GM23248 (cell line): ENCODE results near the gene PZP. TPM values are rescaled to one million over a fixed set of nuclear protein-coding genes. Genes with fewer than 3 reads are reported as not detected.

Experiments
- DNase-seq: peaks from one replicate; pipeline ENCODE4 v3.0.0-alpha.2; 2015
- H2AFZ ChIP-seq: fragments of 200-600 bp; sonication (generic); 2 replicates; pipeline ENCODE4 v1.6.1; 2016; ENCODE audit warnings: antibody characterized with exemption
- H3F3A ChIP-seq: fragments of 200-600 bp; sonication (generic); 2 replicates; pipeline ENCODE4 v1.6.1; 2016; ENCODE audit warnings: mild to moderate bottlenecking, antibody characterized with exemption, mixed run types; ENCODE audit not compliant: insufficient read depth
- H3K27ac ChIP-seq: fragments of 200-600 bp; sonication (generic); 2 replicates; pipeline ENCODE4 v1.5.1; 2016; ENCODE audit warnings: mild to moderate bottlenecking
- H3K27me3 ChIP-seq: fragments of 200-600 bp; sonication (generic); replicated peaks from 2 replicates; pipeline ENCODE4 v1.6.1; 2016; ENCODE audit warnings: mild to moderate bottlenecking; ENCODE audit not compliant: insufficient read depth
- H3K36me3 ChIP-seq: fragments of 200-600 bp; sonication (generic); 2 replicates; pipeline ENCODE4 v1.6.1; 2016; ENCODE audit warnings: low read depth, mild to moderate bottlenecking
- H3K4me1 ChIP-seq: fragments of 200-600 bp; sonication (generic); 2 replicates; pipeline ENCODE4 v1.6.1; 2016; ENCODE audit warnings: mild to moderate bottlenecking; ENCODE audit not compliant: insufficient read depth
- H3K4me2 ChIP-seq: fragments of 200-600 bp; sonication (generic); one replicate; pipeline ENCODE4 v1.6.1; 2016; ENCODE audit warnings: mild to moderate bottlenecking; ENCODE audit not compliant: unreplicated experiment
- H3K4me3 ChIP-seq: fragments of 200-600 bp; sonication (generic); 2 replicates; pipeline ENCODE4 v1.5.1; 2016; ENCODE audit warnings: mild to moderate bottlenecking
- H3K79me2 ChIP-seq: fragments of 200-600 bp; sonication (generic); 2 replicates; pipeline ENCODE4 v1.6.1; 2016; ENCODE audit warnings: mild to moderate bottlenecking; ENCODE audit not compliant: insufficient read depth
- H3K9ac ChIP-seq: fragments of 200-600 bp; sonication (generic); 2 replicates; pipeline ENCODE4 v1.6.1; 2016; ENCODE audit warnings: mild to moderate bottlenecking
- H3K9me2 ChIP-seq: fragments of 200-600 bp; sonication (generic); 2 replicates; pipeline ENCODE4 v1.6.1; 2016; ENCODE audit warnings: mixed run types, mild to moderate bottlenecking, moderate library complexity; ENCODE audit not compliant: insufficient read depth
- H3K9me3 ChIP-seq: fragments of 200-600 bp; sonication (generic); one replicate; pipeline ENCODE4 v1.6.1; 2017; ENCODE audit warnings: low read depth
- H4K20me1 ChIP-seq: fragments of 200-600 bp; sonication (generic); 2 replicates; pipeline ENCODE4 v1.6.0; 2016; ENCODE audit not compliant: insufficient read depth
- EZH2 ChIP-seq: fragments of 200-600 bp; sonication (generic); IDR thresholded peaks from 2 replicates; pipeline ENCODE4 v1.6.1; 2018; ENCODE audit warnings: antibody characterized with exemption, mild to moderate bottlenecking; ENCODE audit not compliant: insufficient read depth, poor library complexity, severe bottlenecking
- EZH2phosphoT487 ChIP-seq: fragments of 200-600 bp; sonication (generic); IDR thresholded peaks from 2 replicates; pipeline ENCODE4 v1.6.1; 2018; ENCODE audit warnings: antibody characterized with exemption, moderate library complexity, mild to moderate bottlenecking, low read depth; ENCODE audit not compliant: insufficient read depth
- WGBS, 2 experiments: methylation state at CpG; one replicate each; pipeline ENCODE4 v1.1.6; 2015 to 2017; ENCODE audit warnings: low lambda C conversion rate in 2 of 2, low coverage in 1 of 2; ENCODE audit errors: missing lambda C conversion rate in 2 of 2; 5-methylcytosine and 5-hydroxymethylcytosine counted together
- in situ Hi-C: fragments of 300-500 bp; cut with MboI; formaldehyde crosslinking; loops from 2 replicates; pipeline ENCODE4 v1.15.0; 2020
- polyA plus RNA-seq: library from polyadenylated mRNA; unstranded; fragments of >200 nt; fragmentation: Nextera tagmentation; extraction: Ambion mirVana; gene quantifications from 2 replicates; pipeline ENCODE4 v1.2.1, GENCODE V29; 2016
- total RNA-seq: library from RNA; depleted of rRNA; stranded (reverse); fragments of >200 nt; shearing (Covaris generic); gene quantifications from 2 replicates; pipeline ENCODE4 v1.2.3, GENCODE V29; 2014

PZP gene
- total and polyA plus RNA-seq, 2 experiments from 2014 or later, result not detected

- no peak for TF ChIP-seq EZH2
- no peak for TF ChIP-seq EZH2phosphoT487
- in situ Hi-C loops, result no loop called here
- 46 to 48% methylated on average over 11 of the region's 11 CpGs for WGBS, 2 experiments
Observed at GRCh38 chr12:9106610-9107541, 101.3 kb downstream of the PZP start.

GRCh38 chr12:9106067-9106466, 102.1 kb downstream of the PZP start:
- no peaks in the 10 kb centered on the region for H3K4me1 ChIP-seq
- H3K27me3 ChIP-seq, result no peaks in the 10 kb centered on the region
- no peaks in the 10 kb centered on the region for H4K20me1 ChIP-seq
- no peaks in the 10 kb centered on the region for H3K9me2 ChIP-seq
- H3K36me3 ChIP-seq, result no peaks in the 10 kb centered on the region
- 9 to 19% methylated on average over 1 of the region's 1 CpG for WGBS, 2 experiments
- TF ChIP-seq EZH2 (no peak), EZH2phosphoT487 (no peak)
- H3K27ac ChIP-seq, result no peak overlapping the region
- H3K9ac ChIP-seq, result no peak overlapping the region
- H3K79me2 ChIP-seq, result no peaks in the 10 kb centered on the region
- no peak overlapping the region for H3K4me2 ChIP-seq
- H3K9me3 ChIP-seq, result no peaks in the 10 kb centered on the region
- in situ Hi-C loops, result no loop called here
- H3F3A ChIP-seq, result no peaks in the 10 kb centered on the region
- H2AFZ ChIP-seq, result no peak overlapping the region
- DNase-seq, result no peak
- no peak overlapping the region for H3K4me3 ChIP-seq

More at GRCh38 chr12:9106610-9107541, 101.3 kb downstream of the PZP start:
- no peak overlapping the region for H3K4me3 ChIP-seq
- H3F3A ChIP-seq, result no peaks in the 10 kb centered on the region
- H3K9ac ChIP-seq, result no peak overlapping the region
- no peaks in the 10 kb centered on the region for H3K9me3 ChIP-seq
- H4K20me1 ChIP-seq, result no peaks in the 10 kb centered on the region
- no peak for DNase-seq
- H3K4me1 ChIP-seq, result no peaks in the 10 kb centered on the region
- H3K27me3 ChIP-seq, result no peaks in the 10 kb centered on the region
- H3K9me2 ChIP-seq, result no peaks in the 10 kb centered on the region
- no peak overlapping the region for H3K4me2 ChIP-seq
- H3K27ac ChIP-seq, result no peak overlapping the region
- no peaks in the 10 kb centered on the region for H3K79me2 ChIP-seq
- H2AFZ ChIP-seq, result no peak overlapping the region
- H3K36me3 ChIP-seq, result no peaks in the 10 kb centered on the region

- no peak overlapping the region for H3K4me3 ChIP-seq
- H3K27ac ChIP-seq, result no peak overlapping the region
- in situ Hi-C loops, result no loop called here
- H3K4me2 ChIP-seq, result no peak overlapping the region
- H3K79me2 ChIP-seq, result no peaks in the 10 kb centered on the region
- H3K27me3 ChIP-seq, result no peaks in the 10 kb centered on the region
- H3K4me1 ChIP-seq, result no peaks in the 10 kb centered on the region
- no peaks in the 10 kb centered on the region for H3K36me3 ChIP-seq
- no peak overlapping the region for H3K9ac ChIP-seq
- H3K9me2 ChIP-seq, result no peaks in the 10 kb centered on the region
- DNase-seq, result no peak
- H3K9me3 ChIP-seq, result no peaks in the 10 kb centered on the region
- TF ChIP-seq EZH2 (no peak), EZH2phosphoT487 (no peak)
- H4K20me1 ChIP-seq, result no peaks in the 10 kb centered on the region
- H2AFZ ChIP-seq, result no peak overlapping the region
- H3F3A ChIP-seq, result no peaks in the 10 kb centered on the region
Observed at GRCh38 chr12:9104767-9105423, 103.3 kb downstream of the PZP start.

DNA sequence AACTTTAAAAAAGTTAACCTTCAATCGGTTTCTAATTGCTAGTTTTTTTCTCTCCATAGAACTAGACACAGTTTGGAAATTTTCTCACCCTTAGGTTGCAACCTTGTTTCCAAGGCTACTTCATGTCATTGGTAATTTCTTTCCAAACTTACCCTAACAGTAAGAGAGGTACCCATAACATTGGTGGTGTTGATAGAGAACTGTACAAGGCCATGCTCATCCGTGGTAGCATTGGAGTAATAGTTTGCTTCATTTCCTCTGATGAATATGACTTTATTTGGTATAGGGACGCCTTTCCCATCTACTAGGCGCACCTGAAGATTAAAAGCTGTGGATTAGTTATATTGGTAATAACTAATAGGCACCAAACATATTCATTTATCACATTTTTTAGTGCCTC, 104.1 kb downstream of the PZP start:
- H4K20me1 ChIP-seq, result no peaks in the 10 kb centered on the region
- H3K9me3 ChIP-seq, result no peaks in the 10 kb centered on the region
- H2AFZ ChIP-seq, result no peak overlapping the region
- H3K27me3 ChIP-seq, result no peaks in the 10 kb centered on the region
- no peak overlapping the region for H3K4me3 ChIP-seq
- no peaks in the 10 kb centered on the region for H3K9me2 ChIP-seq
- 21 to 22% methylated on average over 4 of the region's 4 CpGs for WGBS, 2 experiments
- H3K9ac ChIP-seq, result no peak overlapping the region
- H3K79me2 ChIP-seq, result no peaks in the 10 kb centered on the region
- no peaks in the 10 kb centered on the region for H3K36me3 ChIP-seq
- TF ChIP-seq EZH2phosphoT487 (no peak), EZH2 (no peak)
- in situ Hi-C loops, result no loop called here
- H3K4me2 ChIP-seq, result no peak overlapping the region
- no peak overlapping the region for H3K27ac ChIP-seq
- H3K4me1 ChIP-seq, result no peaks in the 10 kb centered on the region
- H3F3A ChIP-seq, result no peaks in the 10 kb centered on the region
- no peak for DNase-seq
